Medulla oblongata (tissue), 1 donor: ENCODE measurements around the gene DNAH8.
"Not testable (repeated sequence)": the region's sequence is repeated elsewhere in the genome, so short reads cannot be mapped to it uniquely, and the experiment has no call there.

Experiments
- DNase-seq: peaks from one replicate; pipeline ENCODE4 v3.0.0-alpha.2; 2015; ENCODE audit errors: extremely low spot score

The DNAH8 gene

GRCh38 chr6:38796437-38796836, 81.3 kb downstream of the DNAH8 start:
- not testable (repeated sequence) for DNase-seq

- DNase-seq, result no peak
Observed at GRCh38 chr6:38796850-38797249, 81.7 kb downstream of the DNAH8 start.

GRCh38 chr6:38797391-38797790, 82.3 kb downstream of the DNAH8 start:
- no peak for DNase-seq

GRCh38 chr6:38799529-38800184, 84.5 kb downstream of the DNAH8 start:
- DNase-seq, result no peak

- no peak for DNase-seq
Observed at GRCh38 chr6:38801305-38801704, 86.2 kb downstream of the DNAH8 start.

GRCh38 chr6:38802497-38802896, 87.4 kb downstream of the DNAH8 start:
- no peak for DNase-seq

GRCh38 chr6:38803129-38803528, 88.0 kb downstream of the DNAH8 start:
- no peak for DNase-seq

- DNase-seq, result no peak
Observed at GRCh38 chr6:38804358-38804757, 89.2 kb downstream of the DNAH8 start.

- DNase-seq, result no peak
Observed at GRCh38 chr6:38805127-38805655, 90.1 kb downstream of the DNAH8 start.

GRCh38 chr6:38805692-38806091, 90.6 kb downstream of the DNAH8 start:
- DNase-seq, result no peak

- DNase-seq, result no peak
Observed at GRCh38 chr6:38806271-38806670, 91.2 kb downstream of the DNAH8 start.

GRCh38 chr6:38806833-38807232, 91.7 kb downstream of the DNAH8 start:
- no peak for DNase-seq

GRCh38 chr6:38808039-38808438, 92.9 kb downstream of the DNAH8 start:
- no peak for DNase-seq

- DNase-seq, result no peak
Observed at GRCh38 chr6:38813041-38813823, 98.1 kb downstream of the DNAH8 start.

- no peak for DNase-seq
Observed at GRCh38 chr6:38814761-38815160, 99.7 kb downstream of the DNAH8 start.

- no peak for DNase-seq
Observed at GRCh38 chr6:38815250-38815649, 100.1 kb downstream of the DNAH8 start.

- no peak for DNase-seq
Observed at GRCh38 chr6:38818691-38819090, 103.6 kb downstream of the DNAH8 start.

- no peak for DNase-seq
Observed at GRCh38 chr6:38822963-38823362, 107.9 kb downstream of the DNAH8 start.

- no peak for DNase-seq
Observed at GRCh38 chr6:38824243-38824894, 109.3 kb downstream of the DNAH8 start.

- DNase-seq, result no peak
Observed at GRCh38 chr6:38827024-38827423, 111.9 kb downstream of the DNAH8 start.

GRCh38 chr6:38831865-38832264, 116.8 kb downstream of the DNAH8 start:
- no peak for DNase-seq

- no peak for DNase-seq
Observed at GRCh38 chr6:38833320-38833719, 118.2 kb downstream of the DNAH8 start.

- no peak for DNase-seq
Observed at GRCh38 chr6:38836585-38836984, 121.5 kb downstream of the DNAH8 start.
